K562 (cell line): ENCODE results near the gene TNFSF13. TPM values are rescaled to one million over a fixed set of nuclear protein-coding genes. Genes with fewer than 3 reads are reported as not detected.

ENCODE experiments used
- ATAC-seq: fragments of 200-7000 bp; cut with Tn5 transposase; 3 replicates; pipeline ENCODE4 v1.9.1; 2020; ENCODE audit warnings: moderate library complexity
- BruUV-seq: library from RNA; stranded (reverse); fragments of 400-500 nt; replicated peaks from 2 replicates; lab custom pipeline; 2021; lab: Mats Ljungman, UMichigan
- CTCF ChIA-PET: fragments of 300-600 bp; formaldehyde crosslinking; extraction: SDS; loops from one replicate; lab custom pipeline; 2021; ENCODE audit warnings: low intra/inter-chr PET ratio; lab: Yijun Ruan, JAX
- POLR2A ChIA-PET: fragments of 300-600, 350-650 bp; sonication (Branson Sonifier 250); formaldehyde crosslinking; extraction: SDS; loops from one replicate; lab custom pipeline; 2021; ENCODE audit warnings: antibody characterized with exemption, inconsistent platforms; lab: Yijun Ruan, JAX
- DNase-seq, 4 experiments: peaks; one replicate each; pipeline versions ENCODE4 v3.0.0 to v3.0.0-alpha.2; 2011 to 2018; ENCODE audit warnings: low spot score in 3 of 4, mixed read lengths in 3 of 4; ENCODE audit errors: extremely low read depth in 1 of 4
- FAIRE-seq: peaks from 2 replicates; lab custom pipeline; 2011; peaks lifted over from hg19 to GRCh38; lab: Jason Lieb, UNC
- H2AFZ ChIP-seq: 2 replicates; pipeline ENCODE4 v1.6.0; 2011; ENCODE audit warnings: low read depth, low read length, control low read depth, inconsistent platforms
- H3K27ac ChIP-seq: fragments of 200-600 bp; 3 replicates; pipeline ENCODE4 v1.8.0; 2011; ENCODE audit warnings: low read depth, mild to moderate bottlenecking, control low read depth, inconsistent platforms, low read length, moderate library complexity, mixed read lengths; ENCODE audit errors: extremely low read depth
- H3K27me3 ChIP-seq, 2 experiments: fragments of 300-600 bp in 1 of 2; 2 replicates in 1 of 2; 3 replicates in 1 of 2; pipeline versions ENCODE4 v1.6.0 to v1.8.0; 2011; ENCODE audit warnings: inconsistent platforms in 2 of 2, low read length in 2 of 2, mild to moderate bottlenecking in 1 of 2, mixed read lengths in 1 of 2, moderate library complexity in 1 of 2; ENCODE audit not compliant: control insufficient read depth in 2 of 2, insufficient read depth in 2 of 2
- H3K36me3 ChIP-seq: fragments of 300-600 bp; 3 replicates; pipeline ENCODE4 v1.8.0; 2011; ENCODE audit warnings: mild to moderate bottlenecking, low read length, inconsistent platforms; ENCODE audit not compliant: control insufficient read depth, insufficient read depth
- H3K4me1 ChIP-seq, 2 experiments: fragments of 200-600 bp in 1 of 2; replicated peaks in 1 of 2; 2 replicates in 1 of 2; 3 replicates in 1 of 2; pipeline versions ENCODE4 v1.5.1 to v1.8.0; 2011; ENCODE audit warnings: inconsistent platforms in 2 of 2, low read length in 2 of 2, mild to moderate bottlenecking in 1 of 2, mixed read lengths in 1 of 2, moderate library complexity in 1 of 2; ENCODE audit not compliant: control insufficient read depth in 2 of 2, insufficient read depth in 2 of 2
- H3K4me2 ChIP-seq: 2 replicates; pipeline ENCODE4 v1.6.1; 2011; ENCODE audit warnings: low read length, control low read depth, inconsistent platforms, mixed read lengths; ENCODE audit not compliant: insufficient read depth
- H3K4me3 ChIP-seq: fragments of 200-600 bp; sonication (generic), shearing (Covaris generic); 2 replicates; pipeline ENCODE4 v1.5.1; 2016; ENCODE audit warnings: control low read depth, inconsistent platforms
- H3K79me2 ChIP-seq: fragments of 200-600 bp; 3 replicates; pipeline ENCODE4 v1.8.0; 2011; ENCODE audit warnings: low read length, inconsistent platforms; ENCODE audit not compliant: control insufficient read depth, insufficient read depth
- H3K9ac ChIP-seq, 2 experiments: 2 replicates each; pipeline versions ENCODE4 v1.6.0 to v1.6.1; 2011; ENCODE audit warnings: low read depth in 2 of 2, low read length in 2 of 2, control low read depth in 1 of 2, inconsistent platforms in 1 of 2, mild to moderate bottlenecking in 1 of 2, mixed read lengths in 1 of 2; ENCODE audit not compliant: insufficient read depth in 1 of 2
- H3K9me1 ChIP-seq: one replicate; pipeline ENCODE4 v1.6.0; 2011; ENCODE audit warnings: inconsistent platforms, mild to moderate bottlenecking, low read length, moderate library complexity; ENCODE audit not compliant: control insufficient read depth, insufficient read depth
- H3K9me3 ChIP-seq: replicated peaks from 2 replicates; pipeline ENCODE4 v1.5.1; 2011; ENCODE audit warnings: low read depth, low read length, inconsistent platforms; ENCODE audit not compliant: control insufficient read depth, insufficient read depth
- H4K20me1 ChIP-seq: replicated peaks from 2 replicates; pipeline ENCODE4 v1.6.1; 2011; ENCODE audit warnings: low read length, inconsistent platforms, mixed read lengths; ENCODE audit not compliant: control insufficient read depth, insufficient read depth
- ATF3 ChIP-seq, 2 experiments: fragments of 450-650 bp in 1 of 2; sonication (generic) in 1 of 2; formaldehyde crosslinking in 1 of 2; IDR thresholded peaks in 1 of 2; conservative IDR thresholded peaks in 1 of 2; 2 replicates each; pipeline versions ENCODE4 v1.6.1 to v1.8.1; 2016 to 2023; ENCODE audit warnings: mild to moderate bottlenecking in 2 of 2, moderate library complexity in 2 of 2, inconsistent platforms in 1 of 2, missing genetic modification reagents in 1 of 2
- BCL6 ChIP-seq: fragments of 250-450 bp; sonication (Bioruptor Pico); IDR thresholded peaks from 2 replicates; pipeline ENCODE4 v1.4.0; 2020
- BCOR ChIP-seq: fragments of 450-650 bp; IDR thresholded peaks from 2 replicates; pipeline ENCODE4 v1.6.1; 2016
- EGR1 ChIP-seq: fragments of 450-650 bp; conservative IDR thresholded peaks from 2 replicates; pipeline ENCODE4 v1.6.1; 2017; ENCODE audit warnings: mild to moderate bottlenecking
- EP300 ChIP-seq: IDR thresholded peaks from 2 replicates; pipeline ENCODE4 v1.6.1; 2012; ENCODE audit warnings: low read length, improper control_type of control experiment
- GTF2F1 ChIP-seq: IDR thresholded peaks from 2 replicates; pipeline ENCODE4 v1.6.1; 2011; ENCODE audit warnings: low read depth, low read length, improper control_type of control experiment
- MAX ChIP-seq: sonication (generic); formaldehyde crosslinking; IDR thresholded peaks from 2 replicates; pipeline ENCODE4 v1.9.0; 2022; ENCODE audit warnings: mild to moderate bottlenecking, missing genetic modification reagents
- MECOM ChIP-seq: fragments of 250-450 bp; sonication (Bioruptor Pico); IDR thresholded peaks from 2 replicates; pipeline ENCODE4 v1.8.0; 2022; ENCODE audit warnings: inconsistent platforms
- NCOR1 ChIP-seq: fragments of 450-650 bp; IDR thresholded peaks from 2 replicates; pipeline ENCODE4 v1.6.1; 2016; ENCODE audit warnings: mild to moderate bottlenecking, moderate library complexity
- POLR2G ChIP-seq: fragments of 200-400 bp; formaldehyde crosslinking; IDR thresholded peaks from 2 replicates; pipeline ENCODE4 v1.6.1; 2017; ENCODE audit warnings: low read depth, mild to moderate bottlenecking, antibody characterized with exemption, low read length, moderate library complexity
- RBFOX2 ChIP-seq: fragments of 200-400 bp; formaldehyde crosslinking; IDR thresholded peaks from 2 replicates; pipeline ENCODE4 v1.6.1; 2017; ENCODE audit warnings: low read depth, mild to moderate bottlenecking, low read length, moderate library complexity
- RBM22 ChIP-seq: fragments of 200-400 bp; formaldehyde crosslinking; IDR thresholded peaks from 2 replicates; pipeline ENCODE4 v1.6.1; 2018; ENCODE audit warnings: low read length, low read depth; ENCODE audit not compliant: poor library complexity, severe bottlenecking
- SIRT6 ChIP-seq: IDR thresholded peaks from one replicate; pipeline ENCODE4 v1.6.1; 2012; ENCODE audit warnings: low read depth, mild to moderate bottlenecking, control low read depth, inconsistent platforms, low read length, moderate library complexity
- SNRNP70 ChIP-seq: fragments of 200-400 bp; formaldehyde crosslinking; optimal IDR thresholded peaks from 2 replicates; pipeline ENCODE3; 2017; ENCODE audit warnings: low read depth, low read length
- TBP ChIP-seq: optimal IDR thresholded peaks from 2 replicates; pipeline ENCODE3; 2011; ENCODE audit warnings: low read depth, low read length, improper control_type of control experiment
- ZBED1 ChIP-seq: IDR thresholded peaks from 2 replicates; pipeline ENCODE4 v1.6.1; 2014
- ZBTB33 ChIP-seq: sonication (generic); formaldehyde crosslinking; IDR thresholded peaks from 2 replicates; pipeline ENCODE4 v1.8.1; 2023; ENCODE audit warnings: mild to moderate bottlenecking, missing genetic modification reagents
- ZFP36 ChIP-seq: fragments of 150-350 bp; IDR thresholded peaks from 2 replicates; pipeline ENCODE4 v1.6.1; 2018; ENCODE audit warnings: low read length, low read depth; ENCODE audit not compliant: partially characterized antibody
- ZNF280B ChIP-seq: fragments of 250-450 bp; sonication (Bioruptor Pico); IDR thresholded peaks from 2 replicates; pipeline ENCODE4 v1.5.1; 2021; ENCODE audit warnings: mild to moderate bottlenecking
- WGBS: fragments of 100-300 bp; shearing (Covaris generic); methylation state at CpG from one replicate; pipeline ENCODE4 v1.1.6; 2016; ENCODE audit warnings: low coverage, mixed read lengths; ENCODE audit not compliant: insufficient coverage; ENCODE audit errors: missing lambda C conversion rate; 5-methylcytosine and 5-hydroxymethylcytosine counted together
- in situ Hi-C: fragments of 300-500 bp; cut with MboI; formaldehyde crosslinking; loops from 4 replicates; pipeline ENCODE4 v1.15.0; 2018; ENCODE audit warnings: inconsistent platforms, mixed read lengths
- intact Hi-C: fragments of 100-400 bp; cut with micrococcal nuclease; formaldehyde crosslinking; loops from 2 replicates; pipeline ENCODE4 v1.14.2; 2022
- polyA plus RNA-seq, 8 experiments: library from polyadenylated mRNA; depleted of rRNA in 4 of 8; stranded (reverse) in 5 of 8; unstranded in 3 of 8; fragments of >200 nt; fragmentation: Nextera tagmentation in 2 of 8; fragmentation: Illumina TruSeq in 1 of 8; extraction: Ambion mirVana in 2 of 8; extraction: Trizol in 1 of 8; gene quantifications; 2 replicates each; pipeline versions ENCODE4 v1.2.1 to v1.2.3, GENCODE V29; 2011 to 2014; ENCODE audit warnings: inconsistent platforms in 1 of 8, missing spikeins in 1 of 8
- total RNA-seq, 7 experiments: library from RNA; depleted of rRNA in 6 of 7; stranded (reverse); fragments of >200 nt in 6 of 7; fragmentation: Illumina TruSeq in 2 of 7; extraction: Trizol in 2 of 7; gene quantifications; 2 replicates each; pipeline versions ENCODE4 v1.2.1 to v1.2.3, GENCODE V29; 2011 to 2021; ENCODE audit warnings: low replicate concordance in 1 of 7

Gene TNFSF13
- total and polyA plus RNA-seq, 9 of the 15 experiments (the other 6 are each of a cell fraction or from before 2014, with no cell fraction given): 0.04 to 0.51 (median 0.19) TPM; not detected in 1

DNA sequence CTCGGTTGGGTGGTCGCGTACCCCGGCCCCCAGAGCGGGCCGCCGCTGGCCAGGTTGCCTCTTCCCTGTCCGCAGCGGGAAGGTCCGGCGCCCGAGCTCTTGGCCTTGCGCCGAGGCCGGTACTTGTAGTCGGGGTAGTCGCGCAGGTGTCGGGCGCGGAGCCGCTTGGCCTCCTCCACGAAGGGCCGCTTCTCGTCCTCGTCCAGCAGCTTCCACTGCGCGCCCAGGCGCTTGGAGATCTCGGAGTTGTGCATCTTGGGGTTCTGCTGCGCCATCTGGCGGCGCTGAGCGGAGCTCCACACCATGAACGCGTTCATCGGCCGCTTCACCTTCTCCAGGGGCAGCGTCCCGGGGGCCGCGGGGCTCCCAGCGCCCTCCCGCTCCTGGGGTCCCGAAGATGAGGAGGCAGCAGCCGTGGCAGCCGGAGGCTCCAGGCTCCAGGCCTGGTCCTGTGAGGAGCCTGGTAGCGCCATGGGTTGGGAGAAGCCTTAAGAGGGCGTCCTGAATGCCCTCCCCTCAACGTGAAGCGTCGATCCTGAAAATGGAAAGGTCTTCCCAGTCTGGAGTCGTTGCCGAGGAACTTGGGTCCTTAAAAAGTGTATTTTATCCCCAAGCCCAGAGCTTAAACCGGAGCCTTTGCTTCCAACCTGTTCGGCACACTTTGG is 30.8 kb downstream of the TNFSF13 start:
- no peak for FAIRE-seq
- in situ Hi-C loops: no loop called here
- no peak overlapping the region for H3K4me2 ChIP-seq
- no TSS peak for BruUV-seq
- peaks cover 47% of the 10 kb centered on the region for H3K79me2 ChIP-seq
- no peaks in the 10 kb centered on the region for H3K27me3 ChIP-seq
- intact Hi-C loops: loop anchor here (5.0 kb wide), 1 partner anchor 98 kb away; the partner anchor contains the start of genes TP53 and WRAP53
- no peak overlapping the region for H3K27ac ChIP-seq
- H3K4me1 ChIP-seq: peaks cover 28 to 50% of the 10 kb centered on the region in 2 experiments
- POLR2A ChIA-PET: interaction anchor here (1.0 to 1.7 kb wide), 5 partner anchors 8 to 114 kb away, joined by 3 to 6 read pairs (median 3); partner anchors contain the start of gene CD68
- no peaks in the 10 kb centered on the region for H3K9me3 ChIP-seq
- ATAC-seq: no peak
- H3K9me1 ChIP-seq: no peaks in the 10 kb centered on the region
- no peak overlapping the region for H2AFZ ChIP-seq
- CTCF ChIA-PET: no interaction called here
- no peak for DNase-seq
- H3K9ac ChIP-seq: no peak overlapping the region
- H4K20me1 ChIP-seq: no peaks in the 10 kb centered on the region
- no peak overlapping the region for H3K4me3 ChIP-seq
- 96% methylated on average over 12 of the region's 56 CpGs for WGBS
- peaks cover 73% of the 10 kb centered on the region for H3K36me3 ChIP-seq
- TF ChIP-seq MECOM (no peak), ZBED1 (no peak), ZNF280B (CRISPR knock-in tag) (no peak), TBP (no peak), NCOR1 (no peak), ATF3 (IDR thresholded peaks at IDR 0.05) (no peak), ATF3 (CRISPR knock-in tag; conservative IDR thresholded peaks at IDR 0.05) (no peak), EGR1 (no peak), SIRT6 (no peak), MAX (CRISPR knock-in tag) (no peak), EP300 (no peak), ZFP36 (no peak), RBFOX2 (peak; percentile 34), RBM22 (peak; percentile 21), BCOR (no peak), POLR2G (peak; percentile 51; the same call in 1 of the 2 replicates), SNRNP70 (no peak), ZBTB33 (CRISPR knock-in tag) (peak; percentile 93), GTF2F1 (no peak), BCL6 (CRISPR knock-in tag) (no peak)
